GM12875 (cell line): Measurements from ENCODE around the gene ARHGAP40.

ENCODE experiments used
- H3K4me3 ChIP-seq: one replicate; pipeline ENCODE4 v1.5.1; 2011; ENCODE audit warnings: low read depth, low read length, control low read depth
- TF ChIP-seq, protein P1 (sequence below): IDR thresholded peaks from 2 replicates; pipeline ENCODE4 v1.5.1; 2011; ENCODE audit warnings: low read depth, mild to moderate bottlenecking, control low read depth, inconsistent platforms, low read length, moderate library complexity, borderline replicate concordance; ENCODE audit not compliant: insufficient read depth

The ARHGAP40 gene

DNA sequence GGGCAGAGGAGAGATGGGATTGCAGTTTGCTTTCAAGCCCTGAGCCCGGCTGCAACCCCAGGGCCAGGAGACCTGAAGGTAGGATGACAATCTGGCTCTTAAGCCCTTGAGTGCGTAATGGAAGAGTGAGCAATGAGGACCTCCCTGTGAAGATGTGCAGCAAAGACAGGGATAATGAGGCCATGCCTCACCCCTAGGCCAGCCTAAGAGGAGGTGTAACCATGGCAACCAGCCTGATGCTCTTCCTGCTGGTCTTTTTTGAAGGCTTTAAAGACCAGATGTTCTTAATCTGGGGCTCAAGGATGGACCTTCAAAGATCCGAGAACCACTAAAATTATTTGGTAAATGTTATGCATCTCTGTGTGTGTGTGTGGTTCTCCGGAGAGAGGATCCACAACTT lies 8.2 kb downstream of the ARHGAP40 start:
- TF ChIP-seq, protein P1, sequence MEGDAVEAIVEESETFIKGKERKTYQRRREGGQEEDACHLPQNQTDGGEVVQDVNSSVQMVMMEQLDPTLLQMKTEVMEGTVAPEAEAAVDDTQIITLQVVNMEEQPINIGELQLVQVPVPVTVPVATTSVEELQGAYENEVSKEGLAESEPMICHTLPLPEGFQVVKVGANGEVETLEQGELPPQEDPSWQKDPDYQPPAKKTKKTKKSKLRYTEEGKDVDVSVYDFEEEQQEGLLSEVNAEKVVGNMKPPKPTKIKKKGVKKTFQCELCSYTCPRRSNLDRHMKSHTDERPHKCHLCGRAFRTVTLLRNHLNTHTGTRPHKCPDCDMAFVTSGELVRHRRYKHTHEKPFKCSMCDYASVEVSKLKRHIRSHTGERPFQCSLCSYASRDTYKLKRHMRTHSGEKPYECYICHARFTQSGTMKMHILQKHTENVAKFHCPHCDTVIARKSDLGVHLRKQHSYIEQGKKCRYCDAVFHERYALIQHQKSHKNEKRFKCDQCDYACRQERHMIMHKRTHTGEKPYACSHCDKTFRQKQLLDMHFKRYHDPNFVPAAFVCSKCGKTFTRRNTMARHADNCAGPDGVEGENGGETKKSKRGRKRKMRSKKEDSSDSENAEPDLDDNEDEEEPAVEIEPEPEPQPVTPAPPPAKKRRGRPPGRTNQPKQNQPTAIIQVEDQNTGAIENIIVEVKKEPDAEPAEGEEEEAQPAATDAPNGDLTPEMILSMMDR: no peak
- H3K4me3 ChIP-seq: no peak overlapping the region

DNA sequence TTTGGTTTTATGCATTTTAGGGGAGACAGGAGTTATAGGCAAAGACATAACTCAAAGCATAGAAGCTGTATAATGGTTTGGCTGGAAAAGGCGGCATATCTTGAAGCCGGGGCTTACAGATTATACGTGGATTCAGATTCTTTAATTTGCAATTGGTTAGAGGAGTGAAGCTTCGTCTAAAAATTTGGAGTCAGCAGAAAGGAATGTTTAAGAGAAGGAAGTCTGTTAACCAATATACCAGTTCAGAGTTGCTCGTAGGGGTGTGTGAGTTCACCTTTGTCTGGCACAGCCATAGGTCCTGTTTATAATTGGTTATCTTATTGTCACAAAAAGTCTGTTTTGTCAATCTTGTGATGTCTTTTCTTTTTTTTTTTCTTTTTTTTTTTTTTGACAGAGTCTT lies 8.9 kb downstream of the ARHGAP40 start:
- no peak overlapping the region for H3K4me3 ChIP-seq
- TF ChIP-seq, protein P1: no peak

DNA sequence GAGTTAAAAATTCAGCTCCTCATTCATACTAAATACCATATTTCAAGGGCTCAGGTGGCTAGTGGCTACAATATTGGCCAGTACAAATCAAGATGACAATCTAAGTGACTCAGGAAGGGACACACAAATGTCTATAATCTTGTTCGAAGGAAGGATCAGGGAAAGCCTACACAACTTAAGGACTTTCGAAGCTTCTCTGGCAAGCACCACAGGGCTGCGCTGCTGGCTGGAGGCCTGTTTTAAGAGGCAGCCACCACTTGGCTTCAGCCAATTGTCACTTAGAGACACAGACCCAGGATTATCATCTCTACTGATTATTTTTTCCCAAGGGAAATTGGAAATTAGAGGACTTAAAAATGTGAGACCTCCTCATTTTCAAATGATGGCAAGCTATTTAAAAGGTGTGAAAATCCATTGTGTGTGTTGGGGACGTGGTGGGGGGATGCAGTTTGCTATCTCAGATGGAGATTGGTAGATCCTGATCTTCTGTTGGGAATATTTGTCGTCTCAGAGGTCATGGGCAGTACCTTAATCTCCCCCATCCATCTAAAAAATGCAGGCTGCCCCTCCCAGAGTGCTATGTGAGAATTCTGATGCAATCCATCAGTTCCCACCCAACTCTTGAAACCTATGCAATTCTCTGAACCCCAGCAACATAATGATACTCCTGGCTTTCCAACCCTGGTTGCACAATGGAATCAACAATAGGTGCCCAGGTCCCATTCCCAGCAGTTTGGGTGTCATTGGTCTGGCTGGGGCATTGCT lies 11.3 kb downstream of the ARHGAP40 start:
- TF ChIP-seq, protein P1: no peak
- H3K4me3 ChIP-seq: no peak overlapping the region

DNA sequence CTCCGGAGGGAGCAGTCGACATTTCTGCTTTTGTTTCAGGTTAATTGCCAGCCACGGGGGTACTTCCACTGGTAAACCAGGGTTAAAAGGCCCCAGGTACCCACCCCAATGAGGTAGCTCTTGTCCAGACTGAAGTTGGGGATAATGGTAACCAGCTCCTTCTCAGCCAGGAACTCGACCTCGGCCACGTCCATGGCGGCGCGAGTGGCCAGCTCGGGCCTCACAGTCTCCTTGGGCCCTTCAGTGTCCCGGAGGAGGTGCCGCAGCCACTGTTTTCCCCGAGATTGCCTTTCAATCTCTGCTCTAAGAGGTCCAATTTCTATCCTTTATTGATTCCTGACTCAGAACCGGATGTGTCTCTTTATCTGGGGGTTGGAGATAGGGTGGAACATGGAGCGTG lies 13.7 kb downstream of the ARHGAP40 start:
- no peak overlapping the region for H3K4me3 ChIP-seq
- TF ChIP-seq, protein P1: no peak

DNA sequence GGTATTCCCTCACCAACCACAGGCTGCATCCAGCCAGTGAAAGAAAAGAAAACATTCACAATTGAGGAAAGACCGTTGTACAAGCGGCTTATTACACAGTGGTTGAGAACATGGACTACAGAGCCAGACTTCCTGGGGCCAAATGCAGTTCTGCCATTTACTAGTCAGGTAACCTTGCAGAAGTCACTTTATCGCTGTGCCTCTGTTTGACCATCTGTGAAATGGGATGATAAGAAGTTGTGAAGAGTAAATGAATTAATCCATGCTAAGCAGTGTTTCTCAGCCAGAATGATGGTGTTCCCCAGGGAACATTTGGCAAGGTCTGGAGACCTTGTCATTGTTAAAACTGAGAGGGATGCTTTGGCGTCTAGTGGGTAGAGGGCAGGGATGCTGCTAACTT lies 14.8 kb downstream of the ARHGAP40 start:
- TF ChIP-seq, protein P1: no peak
- no peak overlapping the region for H3K4me3 ChIP-seq

DNA sequence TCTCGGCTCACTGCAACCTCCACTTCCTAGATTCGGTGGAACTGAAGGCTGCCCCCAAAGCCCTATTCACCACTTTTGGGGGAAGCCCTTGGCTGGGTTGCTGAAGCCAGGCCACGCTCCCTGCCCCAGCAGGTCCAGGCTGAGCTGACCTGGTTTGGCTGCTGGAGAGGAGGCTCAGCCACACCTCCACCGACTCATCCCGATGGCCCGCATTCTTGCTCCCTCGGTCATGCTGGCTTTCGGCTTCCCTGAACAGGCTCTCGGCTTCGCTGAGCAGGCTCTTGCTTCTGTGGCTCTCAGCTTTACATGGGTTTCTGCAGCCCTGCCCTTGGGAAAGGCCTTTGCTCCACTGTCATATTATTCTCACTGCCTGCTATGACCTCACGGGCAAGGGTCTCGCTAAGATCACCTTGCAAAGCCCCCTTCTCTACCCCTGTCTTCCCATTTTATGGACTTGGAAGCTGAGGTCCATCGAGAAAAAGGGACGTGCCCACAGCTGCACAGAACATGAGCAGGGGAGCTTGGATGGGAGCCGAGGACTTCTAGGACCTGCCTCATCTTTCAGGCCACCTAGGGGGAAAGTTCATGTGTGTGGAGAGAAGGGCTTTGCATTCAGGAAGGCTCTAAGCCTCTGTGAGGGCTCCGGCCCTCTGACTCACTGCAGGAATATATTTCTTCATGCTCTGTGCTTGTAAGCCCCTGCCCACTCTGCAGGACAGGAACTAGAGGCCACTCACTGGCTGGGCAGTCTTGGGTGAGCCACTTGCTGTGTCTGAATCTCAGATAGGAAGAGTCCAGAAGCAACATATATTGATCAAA lies 15.6 kb downstream of the ARHGAP40 start:
- TF ChIP-seq, protein P1: no peak
- no peak overlapping the region for H3K4me3 ChIP-seq
